ENCODE data around the gene PXK.

The PXK gene

DNA sequence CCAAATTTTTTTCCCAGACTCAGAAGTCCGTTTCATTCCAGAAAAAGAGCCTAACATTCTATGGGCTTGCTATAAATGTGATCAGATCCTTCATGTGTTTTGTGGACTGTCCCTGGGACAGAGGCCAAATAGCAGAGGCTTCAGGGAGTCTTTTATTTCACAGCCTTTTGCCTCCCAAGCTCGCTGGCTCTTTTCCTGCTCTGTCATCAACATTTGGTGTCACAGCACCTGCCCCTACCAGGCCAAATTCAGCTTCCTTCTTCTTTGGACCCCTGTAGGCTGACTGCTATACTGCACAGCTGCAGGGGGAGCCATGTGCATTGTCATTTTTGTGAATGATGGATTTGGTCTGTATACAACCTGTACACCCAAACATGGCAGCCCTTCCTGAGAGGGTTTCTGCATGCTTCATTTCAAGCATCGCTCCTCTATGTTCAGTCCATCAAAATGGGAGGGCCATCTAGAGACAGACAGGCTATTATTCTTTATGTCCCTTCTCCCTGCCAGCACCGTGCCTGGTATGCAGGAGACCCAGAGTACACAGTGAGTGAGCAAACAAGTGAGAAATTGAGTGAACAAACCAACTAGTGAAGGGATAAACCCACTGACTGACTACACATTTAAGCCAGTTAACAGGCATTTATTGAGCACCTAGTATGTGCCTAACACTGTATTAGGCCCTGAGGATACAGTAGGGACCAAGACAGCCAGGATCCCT lies 44.5 kb upstream of the PXK start:
- TF ChIP-seq TAF1 (IDR thresholded peaks at IDR 0.05; ENCODE audit: low read depth), result no peak
- no peak for TF ChIP-seq EGR1 (IDR thresholded peaks at IDR 0.05)
- TF ChIP-seq YY1 (IDR thresholded peaks at IDR 0.05; ENCODE audit: low read depth), result no peak

DNA sequence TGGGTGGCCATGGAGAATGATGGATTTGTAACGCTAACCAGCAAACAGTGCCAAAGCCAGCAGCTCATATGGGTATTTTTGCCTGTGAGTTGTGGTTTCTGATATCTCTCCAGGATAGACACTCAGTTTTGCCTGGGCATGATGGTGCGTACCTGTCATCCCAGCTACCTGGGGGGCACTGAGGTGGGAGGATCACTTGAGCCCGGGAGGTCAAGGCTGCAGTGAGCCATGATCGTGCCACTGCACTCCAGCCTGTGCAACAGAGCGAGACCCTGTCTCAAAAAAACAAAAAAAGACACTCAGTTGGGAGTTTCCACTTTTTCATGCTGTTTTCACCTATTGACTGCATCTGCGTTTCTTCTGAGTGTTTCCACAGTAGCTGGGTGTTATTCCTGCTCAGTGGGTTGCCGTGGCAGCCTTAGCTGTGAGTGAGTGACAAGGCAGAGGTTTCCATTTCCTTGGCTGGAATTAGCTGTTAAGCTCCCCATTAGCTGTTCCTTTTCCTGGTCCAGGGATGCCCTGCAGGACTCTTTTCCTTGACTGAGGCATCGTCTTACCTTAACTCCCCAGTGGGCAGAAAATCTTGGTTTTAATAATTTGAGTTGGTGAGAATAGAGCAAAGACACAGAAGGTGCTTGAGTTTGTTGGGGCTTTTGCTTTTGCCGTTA lies 40.9 kb upstream of the PXK start:
- TF ChIP-seq TEAD4 (IDR thresholded peaks at IDR 0.05) (no peak), RAD21 (IDR thresholded peaks at IDR 0.05; ENCODE audit: low read depth) (no peak), NFIC (IDR thresholded peaks at IDR 0.05) (no peak), YY1 (IDR thresholded peaks at IDR 0.05; ENCODE audit: low read depth) (no peak), CEBPB (IDR thresholded peaks at IDR 0.05) (no peak), EP300 (IDR thresholded peaks at IDR 0.05; ENCODE audit: borderline replicate concordance) (no peak)
- TF ChIP-seq, protein P1, sequence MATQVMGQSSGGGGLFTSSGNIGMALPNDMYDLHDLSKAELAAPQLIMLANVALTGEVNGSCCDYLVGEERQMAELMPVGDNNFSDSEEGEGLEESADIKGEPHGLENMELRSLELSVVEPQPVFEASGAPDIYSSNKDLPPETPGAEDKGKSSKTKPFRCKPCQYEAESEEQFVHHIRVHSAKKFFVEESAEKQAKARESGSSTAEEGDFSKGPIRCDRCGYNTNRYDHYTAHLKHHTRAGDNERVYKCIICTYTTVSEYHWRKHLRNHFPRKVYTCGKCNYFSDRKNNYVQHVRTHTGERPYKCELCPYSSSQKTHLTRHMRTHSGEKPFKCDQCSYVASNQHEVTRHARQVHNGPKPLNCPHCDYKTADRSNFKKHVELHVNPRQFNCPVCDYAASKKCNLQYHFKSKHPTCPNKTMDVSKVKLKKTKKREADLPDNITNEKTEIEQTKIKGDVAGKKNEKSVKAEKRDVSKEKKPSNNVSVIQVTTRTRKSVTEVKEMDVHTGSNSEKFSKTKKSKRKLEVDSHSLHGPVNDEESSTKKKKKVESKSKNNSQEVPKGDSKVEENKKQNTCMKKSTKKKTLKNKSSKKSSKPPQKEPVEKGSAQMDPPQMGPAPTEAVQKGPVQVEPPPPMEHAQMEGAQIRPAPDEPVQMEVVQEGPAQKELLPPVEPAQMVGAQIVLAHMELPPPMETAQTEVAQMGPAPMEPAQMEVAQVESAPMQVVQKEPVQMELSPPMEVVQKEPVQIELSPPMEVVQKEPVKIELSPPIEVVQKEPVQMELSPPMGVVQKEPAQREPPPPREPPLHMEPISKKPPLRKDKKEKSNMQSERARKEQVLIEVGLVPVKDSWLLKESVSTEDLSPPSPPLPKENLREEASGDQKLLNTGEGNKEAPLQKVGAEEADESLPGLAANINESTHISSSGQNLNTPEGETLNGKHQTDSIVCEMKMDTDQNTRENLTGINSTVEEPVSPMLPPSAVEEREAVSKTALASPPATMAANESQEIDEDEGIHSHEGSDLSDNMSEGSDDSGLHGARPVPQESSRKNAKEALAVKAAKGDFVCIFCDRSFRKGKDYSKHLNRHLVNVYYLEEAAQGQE (IDR thresholded peaks at IDR 0.05; ENCODE audit: low read depth), result no peak
- TF ChIP-seq, protein P2, sequence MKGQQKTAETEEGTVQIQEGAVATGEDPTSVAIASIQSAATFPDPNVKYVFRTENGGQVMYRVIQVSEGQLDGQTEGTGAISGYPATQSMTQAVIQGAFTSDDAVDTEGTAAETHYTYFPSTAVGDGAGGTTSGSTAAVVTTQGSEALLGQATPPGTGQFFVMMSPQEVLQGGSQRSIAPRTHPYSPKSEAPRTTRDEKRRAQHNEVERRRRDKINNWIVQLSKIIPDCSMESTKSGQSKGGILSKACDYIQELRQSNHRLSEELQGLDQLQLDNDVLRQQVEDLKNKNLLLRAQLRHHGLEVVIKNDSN (IDR thresholded peaks at IDR 0.05), result no peak

DNA sequence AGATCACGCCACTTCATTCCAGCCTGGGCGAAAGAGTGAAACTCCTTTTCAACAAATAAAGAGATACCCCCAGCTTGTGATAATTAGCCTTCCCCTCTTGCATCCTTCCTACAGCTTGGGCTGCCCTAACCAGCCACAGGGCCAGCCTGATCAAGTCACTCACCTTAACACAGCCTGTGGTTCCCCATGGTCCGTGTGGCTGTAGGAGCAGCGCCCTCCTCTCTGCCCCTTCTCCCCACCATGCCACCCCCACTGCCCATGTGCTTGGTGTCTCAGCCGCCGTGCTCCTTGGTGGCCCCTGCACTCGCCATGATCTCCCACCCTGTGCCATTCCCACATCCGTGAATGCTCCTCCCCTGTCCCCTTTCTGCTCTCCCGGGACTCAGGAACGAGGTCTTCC lies 39.8 kb upstream of the PXK start:
- TF ChIP-seq EGR1 (IDR thresholded peaks at IDR 0.05), result no peak
- TF ChIP-seq TEAD4 (IDR thresholded peaks at IDR 0.05), result no peak
- TF ChIP-seq TAF1 (IDR thresholded peaks at IDR 0.05; ENCODE audit: low read depth), result no peak
- TF ChIP-seq, protein P3, sequence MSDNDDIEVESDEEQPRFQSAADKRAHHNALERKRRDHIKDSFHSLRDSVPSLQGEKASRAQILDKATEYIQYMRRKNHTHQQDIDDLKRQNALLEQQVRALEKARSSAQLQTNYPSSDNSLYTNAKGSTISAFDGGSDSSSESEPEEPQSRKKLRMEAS (IDR thresholded peaks at IDR 0.05), result no peak
- no peak for TF ChIP-seq ZBTB7A (IDR thresholded peaks at IDR 0.05; ENCODE audit: low read depth)
- TF ChIP-seq EP300 (IDR thresholded peaks at IDR 0.05; ENCODE audit: borderline replicate concordance), result no peak
- TF ChIP-seq, protein P2 (IDR thresholded peaks at IDR 0.05), result no peak
- TF ChIP-seq, protein P1 (IDR thresholded peaks at IDR 0.05; ENCODE audit: low read depth), result no peak
- TF ChIP-seq TCF12 (IDR thresholded peaks at IDR 0.05; ENCODE audit: low read depth), result no peak
- no peak for TF ChIP-seq RAD21 (IDR thresholded peaks at IDR 0.05; ENCODE audit: low read depth)
- TF ChIP-seq CREB1 (IDR thresholded peaks at IDR 0.05; ENCODE audit: low read depth), result no peak
- no peak for TF ChIP-seq YY1 (IDR thresholded peaks at IDR 0.05; ENCODE audit: low read depth)
- TF ChIP-seq FOXM1 (IDR thresholded peaks at IDR 0.05; ENCODE audit: borderline replicate concordance, low read depth), result no peak
- TF ChIP-seq NFIC (IDR thresholded peaks at IDR 0.05), result no peak
- TF ChIP-seq CEBPB (IDR thresholded peaks at IDR 0.05), result no peak

DNA sequence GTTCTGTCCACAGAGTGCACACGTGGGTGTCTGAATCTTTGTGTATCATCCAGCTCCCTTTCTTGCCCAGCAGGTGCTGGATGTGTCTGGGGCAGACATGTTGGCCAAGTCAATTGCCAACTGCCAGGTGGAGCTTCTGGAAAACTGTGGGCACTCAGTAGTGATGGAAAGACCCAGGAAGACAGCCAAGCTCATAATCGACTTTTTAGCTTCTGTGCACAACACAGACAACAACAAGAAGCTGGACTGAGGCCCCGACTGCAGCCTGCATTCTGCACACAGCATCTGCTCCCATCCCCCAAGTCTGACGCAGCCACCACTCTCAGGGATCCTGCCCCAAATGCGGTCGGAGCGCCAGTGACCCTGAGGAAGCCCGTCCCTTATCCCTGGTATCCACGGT lies 39.2 kb upstream of the PXK start:
- TF ChIP-seq, protein P1 (IDR thresholded peaks at IDR 0.05; ENCODE audit: low read depth), result no peak
- TF ChIP-seq NFIC (IDR thresholded peaks at IDR 0.05) (no peak), TCF12 (IDR thresholded peaks at IDR 0.05; ENCODE audit: low read depth) (no peak), CREB1 (IDR thresholded peaks at IDR 0.05; ENCODE audit: low read depth) (no peak), YY1 (IDR thresholded peaks at IDR 0.05; ENCODE audit: low read depth) (no peak), RAD21 (IDR thresholded peaks at IDR 0.05; ENCODE audit: low read depth) (no peak), FOXM1 (IDR thresholded peaks at IDR 0.05; ENCODE audit: borderline replicate concordance, low read depth) (no peak), ZBTB7A (IDR thresholded peaks at IDR 0.05; ENCODE audit: low read depth) (no peak), EP300 (IDR thresholded peaks at IDR 0.05; ENCODE audit: borderline replicate concordance) (no peak), TAF1 (IDR thresholded peaks at IDR 0.05; ENCODE audit: low read depth) (no peak)
- TF ChIP-seq, protein P2 (IDR thresholded peaks at IDR 0.05), result no peak
- TF ChIP-seq, protein P3 (IDR thresholded peaks at IDR 0.05), result no peak

Data from Ishikawa (cell line).